ENCODE data around the gene C4A. TPM values are rescaled to one million over a fixed set of nuclear protein-coding genes. Genes with fewer than 3 reads are reported as not detected.
"Not testable (repeated sequence)": the region's sequence is repeated elsewhere in the genome, so short reads cannot be mapped to it uniquely, and the experiment has no call there.

C4A gene
- polyA plus RNA-seq, 2 of the 4 experiments (the other 2 are of a cell fraction) = 1.4 to 1.6 TPM

- no peak for ATAC-seq
- H3K27ac ChIP-seq = peak overlapping the region in 1 of 2 experiments; percentile 67; a peak in 3 of 6 replicates
- no peak overlapping the region for H3K4me3 ChIP-seq
- 50% methylated on average over 5 of the region's 11 CpGs for WGBS (ENCODE audit: missing lambda C conversion rate)
- no peak for DNase-seq (ENCODE audit: low read depth in 1 of 2, low spot score in 1 of 2)
- H3K9me3 ChIP-seq = no peaks in the 10 kb centered on the region
- FAIRE-seq = no peak
- no peak for TF ChIP-seq CEBPB (IDR thresholded peaks at IDR 0.05)
- no peak for TF ChIP-seq HDAC2 (IDR thresholded peaks at IDR 0.05)
- TF ChIP-seq RCOR1 (IDR thresholded peaks at IDR 0.05; ENCODE audit: low read depth, low read length) = no peak
- no peak for TF ChIP-seq FOXS1 (CRISPR knock-in tag; IDR thresholded peaks at IDR 0.05)
- no peak for TF ChIP-seq MYC (IDR thresholded peaks at IDR 0.05; ENCODE audit: borderline replicate concordance, low read length)
- no peak for TF ChIP-seq CBX2 (IDR thresholded peaks at IDR 0.05; ENCODE audit: borderline replicate concordance, low read depth)
- TF ChIP-seq FOSL2 (IDR thresholded peaks at IDR 0.05) = no peak
- TF ChIP-seq FOSL2 (CRISPR knock-in tag; IDR thresholded peaks at IDR 0.05) = no peak
- no peak for TF ChIP-seq HOXB5 (CRISPR knock-in tag; IDR thresholded peaks at IDR 0.05)
- ChIA-PET CTCF (interaction anchor here (0.9 to 2.3 kb wide), 5 partner anchors 12 to 73 kb away, joined by 3 to 12 read pairs (median 5); no protein-coding TSS in a partner anchor), POLR2A (no interaction called here)
- peaks cover 20% of the 10 kb centered on the region for H3K4me1 ChIP-seq
- peak overlapping the region; percentile 43; the same call in 2 of the 3 replicates for H3K4me2 ChIP-seq
Observed at GRCh38 chr6:32047084-32047478, 65.2 kb downstream of the C4A start.

GRCh38 chr6:32047539-32047854 lies 65.6 kb downstream of the C4A start:
- no peaks in the 10 kb centered on the region for H3K9me3 ChIP-seq
- FAIRE-seq (no peak), ATAC-seq (no peak), DNase-seq (ENCODE audit: low read depth in 1 of 2, low spot score in 1 of 2) (no peak)
- TF ChIP-seq POLR2A (IDR thresholded peaks at IDR 0.05; ENCODE audit: low read length) (no peak), RCOR1 (IDR thresholded peaks at IDR 0.05; ENCODE audit: low read depth, low read length) (no peak), BHLHE40 (IDR thresholded peaks at IDR 0.05; ENCODE audit: low read depth, low read length) (no peak), HDAC2 (IDR thresholded peaks at IDR 0.05) (no peak), MYC (IDR thresholded peaks at IDR 0.05; ENCODE audit: borderline replicate concordance, low read length) (no peak)
- ChIA-PET CTCF (interaction anchor here (0.7 to 2.3 kb wide), 11 partner anchors 12 to 184 kb away, joined by 3 to 12 read pairs (median 3); no protein-coding TSS in a partner anchor), POLR2A (interaction anchor here (0.6 kb wide), 1 partner anchor 130 kb away, joined by 3 read pairs; no protein-coding TSS in a partner anchor)
- peaks cover 20% of the 10 kb centered on the region for H3K4me1 ChIP-seq
- H3K27ac ChIP-seq = peak overlapping the region in 1 of 2 experiments; percentile 67; a peak in 1 of 6 replicates
- 0 out of 3 replicates have a peak overlapping the region, but pooled peaks have one; percentile 43 for H3K4me2 ChIP-seq
- WGBS (ENCODE audit: missing lambda C conversion rate) = 68% methylated on average over 6 of the region's 6 CpGs
- H3K4me3 ChIP-seq = no peak overlapping the region

GRCh38 chr6:32047855-32048766 lies 66.3 kb downstream of the C4A start:
- 52% methylated on average over 34 of the region's 42 CpGs for WGBS (ENCODE audit: missing lambda C conversion rate)
- H3K4me2 ChIP-seq = 0 out of 3 replicates have a peak overlapping the region, but pooled peaks have one; percentile 43
- no peaks in the 10 kb centered on the region for H3K9me3 ChIP-seq
- H3K4me1 ChIP-seq = peaks cover 20% of the 10 kb centered on the region
- TF ChIP-seq RAD21 (conservative IDR thresholded peaks at IDR 0.05 in 1 of 2, IDR thresholded peaks at IDR 0.05 in 1 of 2) = peak; percentile 23 to 47; a peak in 2 of 5 replicates
- TF ChIP-seq CHD4 (IDR thresholded peaks at IDR 0.05; ENCODE audit: borderline replicate concordance) = no peak
- TF ChIP-seq SMC3 (IDR thresholded peaks at IDR 0.05) = peak; percentile 35; the same call in 2 of the 3 replicates
- no peak for TF ChIP-seq TFCP2L1 (CRISPR knock-in tag; IDR thresholded peaks at IDR 0.05)
- TF ChIP-seq CTCF (IDR thresholded peaks at IDR 0.05) = peak; percentile 54
- H3K4me3 ChIP-seq = no peak overlapping the region
- FAIRE-seq (no peak), ATAC-seq (peak; percentile 79 to 94), DNase-seq (ENCODE audit: low read depth in 1 of 2, low spot score in 1 of 2) (peak; percentile 34 to 48)
- POLR2A ChIA-PET = interaction anchor here (0.6 kb wide), 1 partner anchor 131 kb away, joined by 3 read pairs; no protein-coding TSS in a partner anchor
- CTCF ChIA-PET = interaction anchor here (0.7 to 2.3 kb wide), 14 partner anchors 11 to 184 kb away, joined by 3 to 12 read pairs (median 3); no protein-coding TSS in a partner anchor
- H3K27ac ChIP-seq = peak overlapping the region in 1 of 2 experiments; percentile 67; a peak in 3 of 6 replicates

GRCh38 chr6:32049149-32049548 lies 67.3 kb downstream of the C4A start:
- CTCF ChIA-PET = interaction anchor here (0.8 to 2.3 kb wide), 3 partner anchors 30 to 69 kb away, joined by 3 to 12 read pairs (median 5); no protein-coding TSS in a partner anchor
- H3K4me2 ChIP-seq; ATAC-seq; FAIRE-seq; DNase-seq (ENCODE audit: low read depth in 1 of 2, low spot score in 1 of 2); POLR2A ChIA-PET; H3K4me3 ChIP-seq; H3K9me3 ChIP-seq; H3K27ac ChIP-seq: not testable (repeated sequence)
- 95% methylated on average over 16 of the region's 21 CpGs for WGBS (ENCODE audit: missing lambda C conversion rate)
- peaks cover 20% of the 10 kb centered on the region for H3K4me1 ChIP-seq

- H3K4me3 ChIP-seq; H3K27ac ChIP-seq; POLR2A ChIA-PET; H3K4me2 ChIP-seq; DNase-seq (ENCODE audit: low read depth in 1 of 2, low spot score in 1 of 2); FAIRE-seq; ATAC-seq; CTCF ChIA-PET; H3K9me3 ChIP-seq: not testable (repeated sequence)
- WGBS (ENCODE audit: missing lambda C conversion rate) = 94% methylated on average over 6 of the region's 11 CpGs
- H3K4me1 ChIP-seq = peaks cover 20% of the 10 kb centered on the region
Observed at GRCh38 chr6:32049736-32050135, 67.9 kb downstream of the C4A start.
